CD4-positive, alpha-beta T cell treated with Interleukin-21 for 1 hour (primary cell): Measurements from ENCODE around the gene UVRAG.
"Not testable (repeated sequence)": the region's sequence is repeated elsewhere in the genome, so short reads cannot be mapped to it uniquely, and the experiment has no call there.

Experiments
- DNase-seq: peaks from one replicate; pipeline ENCODE4 v3.0.0-alpha.2; 2020

The UVRAG gene

DNA sequence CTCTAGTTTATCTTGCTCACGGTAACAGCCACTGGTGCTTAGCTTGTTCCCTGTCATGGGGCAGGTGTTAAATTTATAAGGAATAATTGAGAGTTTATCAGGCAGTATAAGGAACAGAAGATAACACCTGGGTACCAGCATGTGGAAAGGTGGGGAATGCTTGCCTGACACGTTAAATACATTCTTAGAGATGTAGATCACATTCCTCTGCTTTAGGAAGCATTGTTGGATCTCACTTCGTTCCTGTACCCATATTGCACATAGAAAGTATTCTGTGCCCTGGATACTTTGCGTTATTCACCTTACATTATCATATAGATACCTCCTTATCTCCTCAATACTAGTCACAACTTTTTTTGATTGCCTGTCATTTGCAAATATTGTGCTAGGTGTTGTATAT is 114.7 kb downstream of the UVRAG start:
- no peak for DNase-seq

DNA sequence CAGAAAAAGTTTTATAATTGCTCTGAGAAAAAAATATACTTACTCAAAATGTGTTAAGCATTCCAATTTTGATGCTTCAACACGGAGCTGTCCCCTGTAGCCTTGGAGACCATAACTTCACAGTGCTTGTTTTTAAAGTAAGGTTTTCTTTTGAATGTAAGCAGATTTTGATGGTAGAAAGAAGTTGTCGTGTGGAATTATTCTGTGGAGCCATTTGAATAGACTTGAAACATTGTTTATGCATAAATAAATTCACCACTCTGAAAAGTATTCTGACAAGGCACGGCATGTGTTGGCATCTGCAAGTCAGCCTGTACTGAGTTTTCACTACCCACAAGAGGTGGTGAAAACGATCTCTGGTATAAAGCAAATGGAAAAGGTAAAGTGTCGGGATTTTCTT is 115.5 kb downstream of the UVRAG start:
- no peak for DNase-seq

DNA sequence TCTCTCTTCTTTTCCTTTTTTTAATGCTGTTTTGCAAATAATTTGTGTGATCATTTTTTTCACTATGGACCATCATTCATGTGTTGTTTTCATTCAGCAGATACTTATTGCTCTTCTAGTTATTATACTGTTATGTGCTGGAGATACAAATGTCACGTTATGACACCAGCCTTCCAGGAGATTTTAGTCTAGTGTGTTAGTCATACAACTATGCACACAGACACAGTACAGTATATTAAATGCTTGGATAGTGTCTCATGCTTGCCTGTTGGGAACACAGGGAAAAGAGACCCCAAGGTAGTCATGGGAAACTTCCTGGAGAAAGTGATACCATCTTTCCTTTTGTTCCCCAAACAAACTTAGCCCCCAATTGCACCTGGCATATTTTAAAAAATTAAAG is 116.1 kb downstream of the UVRAG start:
- DNase-seq, result no peak

- not testable (repeated sequence) for DNase-seq
These were observed 118.7 kb downstream of the UVRAG start for GRCh38 chr11:75933736-75934135.

GRCh38 chr11:75934851-75935250 is 119.8 kb downstream of the UVRAG start:
- no peak for DNase-seq

DNA sequence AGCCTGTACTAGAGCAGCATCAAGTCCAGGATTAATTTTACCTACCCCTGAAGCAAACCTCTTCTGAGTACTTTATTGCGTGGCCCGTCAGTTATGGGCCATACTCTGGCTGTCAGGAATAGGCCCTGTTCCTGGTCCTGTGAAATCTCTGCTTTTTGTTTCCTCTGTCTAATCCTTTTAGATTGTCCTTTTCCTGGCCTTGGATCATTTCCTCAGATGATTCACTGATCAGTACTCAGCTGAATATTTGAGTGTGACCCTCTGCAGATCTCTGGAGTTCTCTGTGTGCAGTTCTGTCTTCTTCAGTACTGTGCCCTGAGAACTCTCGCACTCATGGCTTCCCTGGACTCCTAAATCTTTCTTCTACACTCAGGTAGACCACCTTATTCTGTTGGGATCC is 123.5 kb downstream of the UVRAG start:
- DNase-seq, result no peak

GRCh38 chr11:75939516-75939915 is 124.5 kb downstream of the UVRAG start:
- DNase-seq, result no peak

DNA sequence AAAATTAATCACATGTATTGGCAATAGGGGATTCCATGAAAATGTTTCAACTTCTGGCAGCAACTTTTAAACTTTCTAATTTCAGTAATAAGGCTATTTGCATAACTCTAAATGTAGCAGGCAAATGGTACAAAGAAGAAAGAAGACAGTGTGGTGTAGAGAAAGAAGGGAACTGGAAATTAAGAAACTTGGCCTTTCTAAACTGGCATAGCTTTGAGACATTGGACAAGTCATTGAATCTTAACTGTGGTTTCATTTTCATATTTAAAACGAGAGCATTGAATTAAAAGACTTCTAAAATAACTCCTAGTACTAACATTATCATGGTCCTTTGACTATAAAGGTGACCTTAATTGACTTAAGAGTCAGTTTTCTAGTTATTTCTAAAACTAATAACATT is 125.0 kb downstream of the UVRAG start:
- DNase-seq, result no peak

DNA sequence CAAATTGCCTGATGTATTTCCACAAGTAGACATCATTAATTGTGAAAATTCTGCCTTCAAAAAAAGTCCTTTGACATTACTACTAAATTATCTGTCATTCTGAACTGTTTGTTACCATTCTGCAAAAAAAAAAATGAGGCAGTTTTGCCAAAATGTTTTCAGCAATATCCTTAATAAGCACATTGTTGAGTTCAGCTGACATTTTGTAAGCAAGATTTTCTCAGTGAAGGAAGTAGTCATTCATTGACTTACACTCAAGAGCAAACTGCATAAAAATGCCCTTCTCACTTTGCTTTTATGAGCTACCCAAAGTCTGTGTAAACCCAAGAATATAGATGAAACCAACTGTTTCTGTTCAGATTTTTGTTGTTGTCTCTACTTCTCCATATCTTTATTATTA is 125.9 kb downstream of the UVRAG start:
- no peak for DNase-seq

DNA sequence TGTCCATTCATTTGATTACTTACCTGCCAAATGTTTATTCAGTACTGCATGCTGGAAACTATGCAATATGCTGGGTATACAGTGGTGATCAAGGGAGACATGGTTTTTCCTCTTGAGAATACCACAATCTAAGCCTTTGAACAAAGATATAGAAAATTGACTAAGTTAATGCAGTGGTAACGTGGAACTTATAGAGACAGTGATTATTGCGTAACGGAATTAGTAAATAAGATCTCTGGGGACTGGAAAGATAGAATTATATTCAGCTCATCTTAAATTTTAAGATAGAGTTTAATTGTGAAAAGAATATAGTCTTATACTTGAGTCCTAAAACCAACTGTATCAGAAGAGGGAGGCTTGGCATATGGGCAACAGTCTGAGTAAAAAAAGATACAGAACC is 129.5 kb downstream of the UVRAG start:
- DNase-seq, result no peak

DNA sequence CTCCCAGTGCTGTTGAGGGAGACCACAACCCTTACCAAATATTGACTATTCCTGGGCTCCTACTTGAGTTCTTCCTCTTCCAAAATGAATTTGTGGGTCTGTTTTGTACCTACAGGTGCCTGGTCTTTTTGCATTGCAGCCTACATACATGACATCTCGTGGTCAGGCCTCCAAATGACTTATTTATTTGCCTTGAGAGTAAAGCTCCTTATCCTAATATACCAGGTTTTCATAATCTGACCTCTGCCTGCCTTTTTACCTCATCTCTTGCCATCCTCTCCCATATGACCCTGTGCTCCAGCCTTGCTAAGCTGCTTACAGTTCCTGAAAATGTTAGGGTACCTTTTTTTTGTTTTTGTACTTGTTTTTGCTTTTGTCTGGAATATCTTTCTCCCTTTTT is 130.4 kb downstream of the UVRAG start:
- DNase-seq, result no peak

- DNase-seq, result no peak
These were observed 130.9 kb downstream of the UVRAG start for GRCh38 chr11:75945947-75946346.

- DNase-seq, result no peak
These were observed 131.8 kb downstream of the UVRAG start for GRCh38 chr11:75946531-75947530.

- DNase-seq, result no peak
These were observed 134.1 kb downstream of the UVRAG start for GRCh38 chr11:75949023-75949672.

DNA sequence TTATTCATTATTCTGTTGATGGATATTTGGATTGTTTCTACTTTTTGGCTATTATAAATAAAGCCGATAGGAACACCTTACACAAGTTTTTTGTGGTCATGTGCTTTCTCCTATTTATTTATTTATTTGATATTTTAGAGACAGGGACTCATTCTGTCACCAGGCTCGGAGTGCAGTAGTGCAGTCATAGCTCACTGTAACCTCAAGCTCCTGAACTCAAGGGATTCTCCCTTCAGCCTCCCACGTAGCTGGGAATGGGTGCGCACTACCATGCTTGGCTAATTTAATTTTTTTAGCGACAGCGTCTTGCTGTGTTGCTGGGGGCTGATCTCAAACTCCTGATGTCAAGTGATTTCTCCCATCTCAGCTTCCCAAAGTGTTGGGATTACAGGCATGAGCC is 135.1 kb downstream of the UVRAG start:
- DNase-seq, result no peak

DNA sequence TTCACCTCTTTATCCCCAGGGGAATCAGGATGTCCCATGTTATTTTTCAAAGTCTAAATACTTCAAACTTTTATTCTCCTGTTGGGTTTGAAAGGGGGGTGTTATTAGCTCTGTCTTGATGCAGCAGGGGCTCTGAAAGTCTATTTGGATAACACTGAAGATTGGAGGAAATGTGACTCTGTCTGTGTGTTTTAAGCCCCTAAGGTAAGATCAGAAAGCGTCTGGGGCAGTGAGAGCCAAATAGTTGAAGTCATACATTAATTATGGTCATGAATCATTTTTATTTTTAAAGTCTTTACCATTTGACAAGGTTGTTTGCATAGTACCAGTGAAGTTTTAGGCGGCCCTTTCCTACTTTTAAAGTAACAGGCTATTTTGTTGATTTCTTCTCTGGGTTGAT is 139.0 kb downstream of the UVRAG start:
- no peak for DNase-seq

- no peak for DNase-seq
These were observed 140.4 kb downstream of the UVRAG start for GRCh38 chr11:75955443-75955842.

DNA sequence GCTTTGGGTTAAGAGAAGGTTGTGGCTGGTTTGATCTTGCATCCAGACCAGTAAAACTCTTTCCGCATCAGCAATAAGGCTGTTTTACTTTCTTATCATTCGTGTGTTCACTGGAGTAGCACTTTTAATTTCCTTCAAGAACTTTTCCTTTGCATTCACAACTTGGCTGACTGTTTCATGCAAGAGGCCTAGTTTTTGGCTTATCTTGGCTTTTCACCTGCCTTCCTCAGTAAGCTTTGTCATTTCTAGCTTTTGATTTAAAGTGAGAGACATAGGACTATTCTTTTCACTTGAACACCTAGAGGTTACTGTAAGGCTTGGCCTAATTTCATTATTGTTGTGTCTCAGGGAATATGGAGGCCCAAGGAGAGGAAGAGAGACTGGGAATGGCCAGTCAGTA is 144.5 kb downstream of the UVRAG start:
- no peak for DNase-seq

- no peak for DNase-seq
These were observed 149.1 kb downstream of the UVRAG start for GRCh38 chr11:75964071-75964470.

- no peak for DNase-seq
These were observed 151.7 kb downstream of the UVRAG start for GRCh38 chr11:75966537-75967287.

DNA sequence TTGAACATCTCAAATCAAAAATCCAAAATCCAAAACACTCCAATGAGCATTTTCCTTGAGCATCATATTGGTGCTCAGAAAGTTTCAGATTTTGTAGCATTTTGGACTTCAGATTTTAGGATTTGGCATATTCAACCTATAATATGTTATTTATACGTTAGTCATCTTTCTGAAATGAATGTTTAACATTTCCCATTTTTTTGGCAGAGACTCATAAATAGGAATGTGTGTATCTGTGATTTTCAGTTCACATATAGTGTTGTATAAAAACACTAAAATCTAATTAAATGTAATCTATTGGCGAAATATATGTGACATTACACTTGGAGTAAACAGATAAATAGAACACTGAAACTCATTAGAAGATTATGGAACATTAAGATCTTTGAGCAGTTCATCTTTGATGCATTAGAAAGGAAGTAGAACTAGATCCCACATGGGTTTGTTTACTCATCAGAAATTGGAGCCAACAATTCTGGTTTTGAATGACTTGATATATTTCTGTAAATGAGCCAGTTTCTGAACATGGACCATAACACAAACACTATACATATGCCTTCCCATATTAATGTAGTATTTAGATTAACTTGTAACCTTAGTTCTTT is 153.1 kb downstream of the UVRAG start:
- DNase-seq, result no peak

GRCh38 chr11:75969626-75970308 is 154.8 kb downstream of the UVRAG start:
- no peak for DNase-seq
